B cell (primary cell): ENCODE results near the gene MPZL1. TPM values are rescaled to one million over a fixed set of nuclear protein-coding genes. Genes with fewer than 3 reads are reported as not detected.

Source experiments
- ATAC-seq: fragments of 200-7000 bp; cut with Tn5 transposase; one replicate; pipeline ENCODE4 v1.10.0; 2021; ENCODE audit warnings: low read depth, mild to moderate bottlenecking, moderate number of reproducible peaks, moderate library complexity
- CTCF ChIA-PET: fragments of 350-600 bp; sonication (Branson Sonifier 250); formaldehyde crosslinking; loops from one replicate; lab custom pipeline; 2021; ENCODE audit warnings: antibody characterized with exemption, inconsistent platforms; lab: Charles Lee
- POLR2A ChIA-PET: fragments of 350-600 bp; sonication (Branson Sonifier 250); formaldehyde crosslinking; loops from one replicate; lab custom pipeline; 2021; ENCODE audit warnings: antibody characterized with exemption; lab: Charles Lee
- DNase-seq: peaks from one replicate; pipeline ENCODE4 v3.0.0; 2013
- H2AFZ ChIP-seq: 2 replicates; pipeline ENCODE4 v1.6.1; 2012; ENCODE audit warnings: mild to moderate bottlenecking, low read depth, low read length; ENCODE audit not compliant: insufficient read depth, poor library complexity, severe bottlenecking
- H3K27ac ChIP-seq, 2 donors: 1 replicate in 1 of 2; 2 replicates in 1 of 2; pipeline ENCODE4 v1.5.1; 2012 to 2013; ENCODE audit warnings: low read length in 2 of 2, mild to moderate bottlenecking in 2 of 2, moderate library complexity in 1 of 2
- H3K27me3 ChIP-seq, 4 experiments: fragments of 200-600 bp in 1 of 4; sonication (generic) in 1 of 4; replicated peaks in 1 of 4; 1 replicate in 2 of 4; 2 replicates in 2 of 4; pipeline versions ENCODE4 v1.6.1 to v1.7.0; 2013 to 2016; ENCODE audit warnings: low read length in 3 of 4, mild to moderate bottlenecking in 2 of 4, mixed read lengths in 1 of 4, moderate library complexity in 1 of 4; ENCODE audit not compliant: insufficient read depth in 4 of 4, control insufficient read depth in 3 of 4; ENCODE audit errors: control extremely low read depth in 1 of 4
- H3K36me3 ChIP-seq, 2 experiments: replicated peaks in 1 of 2; 1 replicate in 1 of 2; 2 replicates in 1 of 2; pipeline versions ENCODE4 v1.6.1 to v1.7.1; 2013; ENCODE audit warnings: low read length in 1 of 2; ENCODE audit not compliant: insufficient read depth in 2 of 2, control insufficient read depth in 1 of 2; ENCODE audit errors: control extremely low read depth in 1 of 2, extremely low read depth in 1 of 2
- H3K4me1 ChIP-seq, 2 donors: fragments of 200-600 bp in 1 of 2; sonication (generic) in 1 of 2; 1 replicate in 1 of 2; 2 replicates in 1 of 2; pipeline versions ENCODE4 v1.5.1 to v1.6.1; 2013 to 2017; ENCODE audit warnings: low read length in 2 of 2; ENCODE audit not compliant: control insufficient read depth in 2 of 2, insufficient read depth in 2 of 2
- H3K4me2 ChIP-seq: replicated peaks from 2 replicates; pipeline ENCODE3; 2012; ENCODE audit warnings: mild to moderate bottlenecking, low read depth, low read length; ENCODE audit not compliant: poor library complexity, severe bottlenecking
- H3K4me3 ChIP-seq, 5 experiments: fragments of 200-600 bp in 1 of 5; sonication (generic) in 1 of 5; 1 replicate in 3 of 5; 2 replicates in 2 of 5; pipeline versions ENCODE4 v1.5.1 to v1.7.0; 2011 to 2016; ENCODE audit warnings: low read length in 4 of 5, mild to moderate bottlenecking in 4 of 5, low read depth in 2 of 5, control low read depth in 1 of 5, moderate library complexity in 1 of 5; ENCODE audit not compliant: insufficient read depth in 1 of 5; ENCODE audit errors: control extremely low read depth in 1 of 5, extremely low read depth in 1 of 5
- H3K79me2 ChIP-seq: fragments of 200-600 bp; sonication (generic); one replicate; pipeline ENCODE4 v1.6.0; 2016; ENCODE audit warnings: low read length; ENCODE audit not compliant: control insufficient read depth, insufficient read depth
- H3K9ac ChIP-seq: fragments of 200-600 bp; sonication (generic); 2 replicates; pipeline ENCODE4 v1.6.1; 2017; ENCODE audit warnings: mild to moderate bottlenecking, low read length, moderate library complexity
- H3K9me3 ChIP-seq, 3 donors: one replicate each; pipeline versions ENCODE4 v1.6.1 to v1.7.1; 2013; ENCODE audit warnings: low read length in 2 of 3; ENCODE audit not compliant: control insufficient read depth in 2 of 3, insufficient read depth in 1 of 3; ENCODE audit errors: control extremely low read depth in 1 of 3
- H4K20me1 ChIP-seq: 2 replicates; pipeline ENCODE4 v1.6.0; 2012; ENCODE audit warnings: mild to moderate bottlenecking, low read length; ENCODE audit not compliant: insufficient read depth, control insufficient read depth, poor library complexity, severe bottlenecking
- H3K27ac Mint-ChIP-seq: one replicate; pipeline ENCODE4 v1.8.0; 2021; ENCODE audit warnings: mixed read lengths
- H3K27me3 Mint-ChIP-seq: one replicate; pipeline ENCODE4 v1.8.0; 2021; ENCODE audit warnings: mixed read lengths
- H3K4me1 Mint-ChIP-seq: one replicate; pipeline ENCODE4 v1.8.0; 2021; ENCODE audit warnings: mixed read lengths
- H3K4me3 Mint-ChIP-seq: one replicate; pipeline ENCODE4 v1.8.0; 2021; ENCODE audit warnings: mixed read lengths
- H3K9me3 Mint-ChIP-seq: one replicate; pipeline ENCODE4 v1.8.0; 2022; ENCODE audit warnings: mixed read lengths; ENCODE audit not compliant: insufficient read depth
- EZH2 ChIP-seq: IDR thresholded peaks from 2 replicates; pipeline ENCODE4 v1.6.1; 2012; ENCODE audit warnings: borderline replicate concordance, low read depth, mild to moderate bottlenecking, moderate library complexity, low read length; ENCODE audit not compliant: insufficient read depth, poor library complexity, severe bottlenecking
- WGBS: methylation state at CpG from one replicate; pipeline ENCODE4 v1.1.5; 2013; ENCODE audit warnings: missing lambda C conversion rate; ENCODE audit not compliant: insufficient coverage; 5-methylcytosine and 5-hydroxymethylcytosine counted together
- intact Hi-C: fragments of 100-400 bp; cut with micrococcal nuclease; formaldehyde crosslinking; loops from one replicate; pipeline ENCODE4 v1.10.0; 2022
- polyA plus RNA-seq: library from polyadenylated mRNA; depleted of rRNA; stranded (reverse); fragments of >200 nt; gene quantifications from 2 replicates; pipeline ENCODE4 v1.2.3, GENCODE V29; 2012
- total RNA-seq, 2 donors: library from RNA; stranded (reverse); fragments of 120-200 nt in 1 of 2; gene quantifications; 1 replicate in 1 of 2; 2 replicates in 1 of 2; pipeline versions ENCODE4 v1.2.3 to v1.2.4, GENCODE V29; 2013 to 2022
- TF ChIP-seq, protein P1 (sequence below): fragments of 200-600 bp; IDR thresholded peaks from one replicate; pipeline ENCODE4 v1.8.0; 2022; ENCODE audit warnings: antibody characterized with exemption, mild to moderate bottlenecking

MPZL1 gene
- total and polyA plus RNA-seq, 2 donors (not counting 1 experiment from before 2014, with no cell fraction given): 15.4 to 27.7 TPM

GRCh38 chr1:167728818-167729410 lies 7.1 kb downstream of the MPZL1 start:
- POLR2A ChIA-PET: no interaction called here
- Histone ChIP-seq H3K9ac (no peak overlapping the region), H3K4me3 (no peak overlapping the region), H2AFZ (no peak overlapping the region), H3K27me3 (no peaks in the 10 kb centered on the region), H3K4me2 (no peak overlapping the region), H3K79me2 (peaks cover 75% of the 10 kb centered on the region), H3K27ac (no peak overlapping the region), H3K9me3 (no peaks in the 10 kb centered on the region), H3K4me1 (peaks cover 8 to 12% of the 10 kb centered on the region in 2 donors), H4K20me1 (peaks cover 9% of the 10 kb centered on the region), H3K36me3 (peaks cover 0 to 4% of the 10 kb centered on the region in 2 experiments)
- Mint-ChIP-seq H3K4me3 (no peak overlapping the region), H3K27me3 (no peaks in the 10 kb centered on the region), H3K4me1 (peaks cover 29% of the 10 kb centered on the region), H3K27ac (no peak overlapping the region), H3K9me3 (no peaks in the 10 kb centered on the region)
- TF ChIP-seq, protein P1, sequence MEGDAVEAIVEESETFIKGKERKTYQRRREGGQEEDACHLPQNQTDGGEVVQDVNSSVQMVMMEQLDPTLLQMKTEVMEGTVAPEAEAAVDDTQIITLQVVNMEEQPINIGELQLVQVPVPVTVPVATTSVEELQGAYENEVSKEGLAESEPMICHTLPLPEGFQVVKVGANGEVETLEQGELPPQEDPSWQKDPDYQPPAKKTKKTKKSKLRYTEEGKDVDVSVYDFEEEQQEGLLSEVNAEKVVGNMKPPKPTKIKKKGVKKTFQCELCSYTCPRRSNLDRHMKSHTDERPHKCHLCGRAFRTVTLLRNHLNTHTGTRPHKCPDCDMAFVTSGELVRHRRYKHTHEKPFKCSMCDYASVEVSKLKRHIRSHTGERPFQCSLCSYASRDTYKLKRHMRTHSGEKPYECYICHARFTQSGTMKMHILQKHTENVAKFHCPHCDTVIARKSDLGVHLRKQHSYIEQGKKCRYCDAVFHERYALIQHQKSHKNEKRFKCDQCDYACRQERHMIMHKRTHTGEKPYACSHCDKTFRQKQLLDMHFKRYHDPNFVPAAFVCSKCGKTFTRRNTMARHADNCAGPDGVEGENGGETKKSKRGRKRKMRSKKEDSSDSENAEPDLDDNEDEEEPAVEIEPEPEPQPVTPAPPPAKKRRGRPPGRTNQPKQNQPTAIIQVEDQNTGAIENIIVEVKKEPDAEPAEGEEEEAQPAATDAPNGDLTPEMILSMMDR: no peak
- TF ChIP-seq EZH2: no peak
- ATAC-seq: no peak
- CTCF ChIA-PET: interaction anchor here (2.0 kb wide), 1 partner anchor 14 kb away, joined by 6 read pairs; no protein-coding TSS in a partner anchor
- no peak for DNase-seq
- intact Hi-C loops: no loop called here
- WGBS: 100% methylated on average over 1 of the region's 8 CpGs

- Mint-ChIP-seq H3K4me3 (no peak overlapping the region), H3K4me1 (peaks cover 4% of the 10 kb centered on the region), H3K27me3 (no peaks in the 10 kb centered on the region), H3K27ac (no peak overlapping the region), H3K9me3 (no peaks in the 10 kb centered on the region)
- 100% methylated on average over 2 of the region's 4 CpGs for WGBS
- Histone ChIP-seq H4K20me1 (peaks cover 4% of the 10 kb centered on the region), H3K79me2 (peaks cover 78% of the 10 kb centered on the region), H3K4me3 (no peak overlapping the region), H3K27ac (no peak overlapping the region), H3K4me2 (no peak overlapping the region), H3K27me3 (no peaks in the 10 kb centered on the region), H2AFZ (no peak overlapping the region), H3K4me1 (no peaks in the 10 kb centered on the region), H3K9ac (no peak overlapping the region), H3K36me3 (peaks cover 0 to 7% of the 10 kb centered on the region in 2 experiments), H3K9me3 (no peaks in the 10 kb centered on the region)
- ATAC-seq: no peak
- intact Hi-C loops: no loop called here
- ChIA-PET CTCF (interaction anchor here (1.4 kb wide), 1 partner anchor 47 kb away, joined by 3 read pairs; no protein-coding TSS in a partner anchor), POLR2A (no interaction called here)
- TF ChIP-seq EZH2: no peak
- TF ChIP-seq, protein P1: no peak
- DNase-seq: no peak
Measured at GRCh38 chr1:167734227-167734626, 12.4 kb downstream of the MPZL1 start.
